ENCODE data around the gene HTR2A.

GRCh38 chr13:46901721-46902120 is 4.9 kb upstream of the HTR2A start:
- TF ChIP-seq CTCF (IDR thresholded peaks at IDR 0.05; ENCODE audit: extremely low read depth in 1 of 2, insufficient read depth in 1 of 2, low read depth in 1 of 2, low read length in 2 of 2) (no peak), EZH2 (IDR thresholded peaks at IDR 0.05; ENCODE audit: borderline replicate concordance, low read depth, low read length, severe bottlenecking) (no peak), POLR2A (IDR thresholded peaks at IDR 0.05; ENCODE audit: low read depth, low read length) (no peak), GATA2 (IDR thresholded peaks at IDR 0.05; ENCODE audit: insufficient read depth, insufficient read length, low read depth, low read length) (no peak), FOS (IDR thresholded peaks at IDR 0.05; ENCODE audit: borderline replicate concordance, insufficient read depth, low read length) (no peak), POLR2AphosphoS5 (IDR thresholded peaks at IDR 0.05; ENCODE audit: insufficient read depth, low read depth, low read length) (no peak), MAX (IDR thresholded peaks at IDR 0.05; ENCODE audit: insufficient read depth, insufficient read length) (no peak)
